Calu3 (cell line): Measurements from ENCODE around the gene GRM7. TPM values are rescaled to one million over a fixed set of nuclear protein-coding genes. Genes with fewer than 3 reads are reported as not detected.

Source experiments
- BruUV-seq: library from RNA; stranded (reverse); fragments of 400-500 nt; replicated peaks from 2 replicates; lab custom pipeline; 2021; lab: Mats Ljungman, UMichigan
- CTCF ChIA-PET: fragments of 300-600 bp; sonication (Branson Sonifier 250); formaldehyde crosslinking; loops from one replicate; lab custom pipeline; 2022; ENCODE audit warnings: antibody characterized with exemption; lab: Charles Lee
- DNase-seq: peaks from one replicate; pipeline ENCODE4 v3.0.0; 2022
- H3K27ac Mint-ChIP-seq: one replicate; pipeline ENCODE4 v1.8.0; 2022; ENCODE audit warnings: mixed read lengths; ENCODE audit not compliant: unreplicated experiment
- H3K27me3 Mint-ChIP-seq: one replicate; pipeline ENCODE4 v1.8.0; 2022; ENCODE audit warnings: mixed read lengths; ENCODE audit not compliant: unreplicated experiment
- H3K36me3 Mint-ChIP-seq: one replicate; pipeline ENCODE4 v1.8.0; 2022; ENCODE audit warnings: mild to moderate bottlenecking, moderate library complexity, mixed read lengths; ENCODE audit not compliant: insufficient read depth, unreplicated experiment
- H3K4me1 Mint-ChIP-seq: one replicate; pipeline ENCODE4 v1.8.0; 2022; ENCODE audit warnings: mild to moderate bottlenecking, low read depth, mixed read lengths; ENCODE audit not compliant: unreplicated experiment
- H3K4me3 Mint-ChIP-seq: one replicate; pipeline ENCODE4 v1.8.0; 2022; ENCODE audit warnings: mild to moderate bottlenecking, low read depth, moderate library complexity, mixed read lengths; ENCODE audit not compliant: unreplicated experiment
- H3K9me3 Mint-ChIP-seq: one replicate; pipeline ENCODE4 v1.8.0; 2022; ENCODE audit warnings: low read depth, mixed read lengths; ENCODE audit not compliant: unreplicated experiment
- CTCF ChIP-seq: fragments of 200-600 bp; IDR thresholded peaks from one replicate; pipeline ENCODE4 v1.8.0; 2022; ENCODE audit warnings: antibody characterized with exemption; ENCODE audit not compliant: unreplicated experiment
- intact Hi-C: fragments of 100-400 bp; cut with micrococcal nuclease; formaldehyde crosslinking; loops from one replicate; pipeline ENCODE4 v1.10.0; 2022; ENCODE audit not compliant: unreplicated experiment
- total RNA-seq: library from RNA; stranded (reverse); gene quantifications from 2 replicates; pipeline ENCODE4 v1.2.3, GENCODE V29; 2022

The GRM7 gene
- total RNA-seq, 1 experiment from 2014 or later, result not detected

- intact Hi-C loops, result no loop called here
- DNase-seq, result no peak
- Mint-ChIP-seq H3K4me1 (no peaks in the 10 kb centered on the region), H3K36me3 (no peaks in the 10 kb centered on the region), H3K9me3 (peaks cover 13% of the 10 kb centered on the region), H3K27me3 (no peaks in the 10 kb centered on the region), H3K4me3 (no peak overlapping the region), H3K27ac (no peak overlapping the region)
- CTCF ChIA-PET, result no interaction called here
- no peak for TF ChIP-seq CTCF
- BruUV-seq, result no TSS peak
These were observed 698 bp downstream of the GRM7 start for GRCh38 chr3:6861625-6862000.

GRCh38 chr3:6862041-6862879 is 1.3 kb downstream of the GRM7 start:
- Mint-ChIP-seq H3K27me3 (no peaks in the 10 kb centered on the region), H3K27ac (no peak overlapping the region), H3K4me3 (no peak overlapping the region), H3K36me3 (no peaks in the 10 kb centered on the region), H3K9me3 (peaks cover 13% of the 10 kb centered on the region), H3K4me1 (no peaks in the 10 kb centered on the region)
- BruUV-seq, result no TSS peak
- intact Hi-C loops, result no loop called here
- CTCF ChIA-PET, result no interaction called here
- DNase-seq, result no peak
- TF ChIP-seq CTCF, result no peak

- Mint-ChIP-seq H3K4me1 (no peaks in the 10 kb centered on the region), H3K27ac (no peak overlapping the region), H3K36me3 (no peaks in the 10 kb centered on the region), H3K4me3 (no peak overlapping the region), H3K27me3 (no peaks in the 10 kb centered on the region), H3K9me3 (peaks cover 13% of the 10 kb centered on the region)
- BruUV-seq, result no TSS peak
- CTCF ChIA-PET, result no interaction called here
- no peak for DNase-seq
- no peak for TF ChIP-seq CTCF
- intact Hi-C loops, result no loop called here
These were observed 1.9 kb downstream of the GRM7 start for GRCh38 chr3:6862880-6863195.

- H3K4me1 Mint-ChIP-seq, result no peaks in the 10 kb centered on the region
- DNase-seq, result no peak
- no peaks in the 10 kb centered on the region for H3K36me3 Mint-ChIP-seq
- intact Hi-C loops, result no loop called here
- no peak overlapping the region for H3K4me3 Mint-ChIP-seq
- no peak overlapping the region for H3K27ac Mint-ChIP-seq
- BruUV-seq, result no TSS peak
- CTCF ChIA-PET, result no interaction called here
- peaks cover 13% of the 10 kb centered on the region for H3K9me3 Mint-ChIP-seq
- no peak for TF ChIP-seq CTCF
- no peaks in the 10 kb centered on the region for H3K27me3 Mint-ChIP-seq
These were observed 6.4 kb downstream of the GRM7 start for GRCh38 chr3:6867269-6867668.
